NCI-H69 (cell line): ENCODE measurements around the gene TRHDE.

ENCODE experiments used
- DNase-seq: peaks from one replicate; lab custom pipeline; 2025; lab: John Stamatoyannopoulos, UW

Gene TRHDE

DNA sequence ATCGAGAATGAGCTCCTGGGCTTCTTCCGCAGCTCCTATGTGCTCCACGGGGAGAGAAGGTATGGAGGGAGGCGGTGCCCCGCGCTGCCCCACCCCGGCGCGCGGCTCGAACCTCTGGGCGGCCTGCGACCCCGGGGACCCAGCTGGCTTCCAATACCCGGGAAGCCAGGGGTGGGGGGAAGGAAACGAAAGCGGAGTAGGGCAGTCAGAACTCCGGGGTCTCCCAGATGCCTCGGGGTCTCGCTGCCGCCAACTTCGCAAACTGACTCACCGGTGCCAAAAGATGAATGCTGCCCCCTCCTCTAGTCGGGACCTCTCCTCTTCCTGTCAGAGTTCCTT is 1.3 kb downstream of the TRHDE start:
- DNase-seq: peak; percentile 67

DNA sequence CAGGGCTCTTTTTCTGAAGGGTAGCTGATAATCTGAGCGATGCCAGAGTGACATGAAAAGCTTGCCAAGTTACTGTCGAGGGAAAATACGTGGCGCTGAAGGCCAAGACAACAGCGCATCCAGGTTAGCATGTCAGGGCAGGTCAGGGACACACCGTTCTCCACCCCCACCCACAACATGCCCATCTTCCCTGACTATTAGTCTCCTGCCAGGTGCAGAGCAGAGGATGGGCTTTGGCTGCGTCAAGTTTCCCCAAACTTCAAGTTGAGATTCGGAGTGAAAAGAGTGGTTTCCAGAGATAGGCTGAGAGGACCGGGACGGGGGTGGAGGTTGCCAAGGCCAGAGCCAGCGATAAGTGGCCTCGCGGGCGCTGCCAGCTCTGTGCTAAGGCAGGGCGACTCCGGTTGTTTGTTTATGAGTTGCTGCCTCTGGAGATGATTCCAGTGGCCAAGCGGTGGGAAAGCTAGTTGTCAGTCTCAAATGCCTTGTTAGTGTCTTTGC is 1.7 kb downstream of the TRHDE start:
- DNase-seq: peak; percentile 53

DNA sequence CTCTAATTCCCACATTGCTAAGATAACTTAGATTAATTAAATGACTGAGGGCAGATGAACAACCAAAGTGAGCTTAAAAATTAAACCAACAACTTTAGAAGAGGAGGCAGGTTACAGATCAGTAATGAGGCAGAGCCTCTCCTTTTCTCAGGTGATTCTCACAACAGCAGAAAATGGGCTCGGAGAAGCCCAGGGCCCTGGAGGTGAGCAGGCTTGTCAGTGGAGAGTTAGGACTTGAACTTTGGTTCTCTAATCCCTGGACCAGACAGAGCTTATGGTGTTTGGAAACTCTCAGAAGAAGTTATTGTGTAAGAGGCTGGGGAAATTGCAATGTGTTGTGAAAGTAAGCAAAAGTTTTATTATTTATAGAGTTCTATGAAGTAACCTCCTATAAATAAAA is 2.8 kb downstream of the TRHDE start:
- DNase-seq: peak; percentile 26

DNA sequence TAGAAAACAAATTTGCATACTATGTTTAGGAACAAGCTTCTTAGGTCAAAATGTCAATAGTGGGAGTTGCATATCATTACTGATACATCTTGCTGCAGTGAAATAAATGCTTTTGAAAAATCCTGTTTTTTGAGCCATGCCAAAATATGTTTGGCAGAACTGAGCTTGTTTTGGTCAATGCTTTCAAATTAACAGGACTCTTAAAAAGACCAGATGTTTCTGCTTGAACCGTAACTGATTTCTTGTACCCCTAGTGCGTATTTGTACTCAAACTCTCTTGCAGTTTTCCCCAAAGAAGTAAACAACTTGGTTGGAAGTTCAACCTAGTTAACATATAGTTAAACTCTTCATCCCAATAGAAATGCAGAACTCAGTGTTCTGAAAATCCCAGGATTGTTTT is 3.4 kb downstream of the TRHDE start:
- DNase-seq: no peak

DNA sequence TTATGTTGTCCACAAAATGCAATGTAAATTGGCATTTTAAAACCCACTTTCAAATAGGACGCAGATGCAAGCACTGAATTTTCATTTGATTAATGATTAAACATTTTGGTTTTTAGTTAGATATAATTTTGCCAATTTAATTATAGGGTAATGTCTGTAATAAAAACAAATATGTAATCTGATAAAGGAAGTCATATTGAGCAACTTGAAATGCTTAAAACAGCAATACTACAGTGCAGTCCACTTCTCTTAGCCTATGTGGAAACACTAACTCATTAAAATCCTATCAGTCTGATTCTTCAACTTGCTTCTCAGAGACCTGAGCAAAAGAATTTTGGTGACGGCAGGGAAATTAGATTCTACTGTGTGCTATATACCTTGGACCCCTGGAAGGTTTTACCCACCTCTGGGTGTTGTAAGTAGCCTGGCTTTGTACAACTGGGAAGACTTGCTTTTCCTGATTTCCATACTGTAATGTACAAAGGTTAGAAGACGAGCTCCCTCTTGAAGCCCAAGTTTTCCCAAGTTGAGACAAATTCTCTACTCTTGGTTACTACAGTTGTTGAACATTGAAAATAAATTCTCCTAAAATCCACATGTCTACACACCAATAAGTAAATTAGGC is 4.1 kb downstream of the TRHDE start:
- peak; percentile 71 for DNase-seq

DNA sequence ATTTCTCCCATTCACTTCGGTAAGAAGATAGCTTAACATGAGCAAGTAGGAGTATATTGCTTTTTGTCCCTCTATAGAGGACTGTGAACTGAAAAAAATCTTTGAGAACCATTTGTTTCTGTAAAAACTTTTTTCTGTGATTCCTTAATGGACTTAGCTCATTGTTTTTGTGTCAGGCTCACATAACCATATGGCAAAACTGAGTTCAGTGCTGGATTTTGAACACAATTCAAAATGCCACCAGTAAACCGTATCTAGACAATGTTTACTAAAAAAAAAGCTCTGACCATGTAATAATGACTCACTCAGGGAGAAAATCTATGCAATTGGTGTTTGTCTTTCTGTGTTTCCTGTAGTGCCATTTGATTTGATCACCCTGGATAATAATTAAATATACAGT is 5.2 kb downstream of the TRHDE start:
- peak; percentile 80 for DNase-seq

DNA sequence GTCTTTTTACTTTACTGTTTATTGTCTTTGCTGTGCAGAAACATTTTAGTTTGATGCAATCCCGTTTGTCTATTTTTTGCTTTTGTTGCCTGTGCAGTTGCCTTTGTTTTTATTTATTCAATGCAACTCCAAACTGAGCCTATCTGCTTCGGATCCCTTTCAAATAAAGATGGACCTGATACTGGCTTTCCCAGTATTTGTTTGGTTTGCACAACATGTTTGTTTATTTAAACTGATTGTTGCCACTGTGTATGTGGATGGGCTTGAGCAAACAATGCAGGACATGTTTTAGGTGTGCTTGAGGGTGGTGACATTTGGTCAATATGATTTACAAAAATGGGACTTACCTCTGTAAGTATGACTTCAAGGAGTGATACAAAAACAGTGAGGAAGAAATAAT is 6.7 kb downstream of the TRHDE start:
- DNase-seq: no peak

DNA sequence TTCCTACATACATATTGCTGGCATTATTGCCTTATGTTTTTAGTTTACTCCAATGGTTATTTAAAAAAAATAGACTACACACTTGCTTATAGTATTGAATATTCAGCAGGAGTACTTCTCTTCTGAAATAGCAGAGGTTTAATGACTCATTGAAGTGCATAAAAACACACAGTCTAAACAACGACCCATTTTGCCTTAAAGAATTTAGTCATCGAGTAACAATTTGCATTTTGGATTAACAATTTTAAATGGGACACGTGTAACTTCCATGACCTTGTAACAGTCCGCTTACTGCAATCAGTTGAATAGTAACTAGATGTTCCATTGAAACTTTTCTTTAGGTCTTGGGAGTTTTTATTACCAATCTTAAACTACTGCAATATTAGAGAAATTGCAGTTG is 9.0 kb downstream of the TRHDE start:
- DNase-seq: no peak

DNA sequence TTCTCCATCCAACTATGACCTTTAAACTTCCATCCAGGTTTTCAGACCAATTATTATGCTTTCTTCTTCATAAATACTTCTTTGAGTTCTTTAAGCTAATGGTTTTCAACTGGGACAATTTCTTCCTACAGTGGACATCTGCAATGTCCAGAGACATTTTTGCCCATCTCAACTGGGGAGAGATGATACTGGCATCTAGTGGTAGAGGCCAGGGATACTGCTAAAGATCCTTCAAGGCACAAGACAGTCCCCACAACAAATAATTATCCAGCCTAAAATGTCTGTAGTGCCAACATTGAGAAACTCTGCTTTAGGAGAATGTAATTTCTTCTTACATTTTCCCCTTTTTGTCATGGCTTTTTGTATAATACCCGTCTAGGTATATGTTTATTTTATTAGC is 10.6 kb downstream of the TRHDE start:
- DNase-seq: peak; percentile 48

DNA sequence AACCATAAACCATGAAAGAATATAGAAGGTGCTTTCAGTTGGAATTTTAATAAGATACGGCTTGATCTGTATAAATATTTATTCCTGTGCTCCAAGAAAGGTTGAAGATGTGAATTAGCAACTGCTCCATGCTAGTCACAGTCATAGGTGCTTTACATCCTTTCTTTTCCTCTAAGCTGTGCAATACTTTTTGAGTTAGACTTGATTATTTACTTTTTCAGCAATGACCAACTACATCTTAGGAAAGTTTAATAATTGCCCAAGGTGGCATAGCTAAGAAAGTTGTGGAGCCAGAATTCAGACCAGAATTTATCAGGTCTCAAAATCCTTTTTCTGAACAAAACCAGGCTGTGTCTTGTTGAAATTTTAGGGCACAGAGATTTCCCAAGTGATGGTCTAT is 13.7 kb downstream of the TRHDE start:
- DNase-seq: no peak

DNA sequence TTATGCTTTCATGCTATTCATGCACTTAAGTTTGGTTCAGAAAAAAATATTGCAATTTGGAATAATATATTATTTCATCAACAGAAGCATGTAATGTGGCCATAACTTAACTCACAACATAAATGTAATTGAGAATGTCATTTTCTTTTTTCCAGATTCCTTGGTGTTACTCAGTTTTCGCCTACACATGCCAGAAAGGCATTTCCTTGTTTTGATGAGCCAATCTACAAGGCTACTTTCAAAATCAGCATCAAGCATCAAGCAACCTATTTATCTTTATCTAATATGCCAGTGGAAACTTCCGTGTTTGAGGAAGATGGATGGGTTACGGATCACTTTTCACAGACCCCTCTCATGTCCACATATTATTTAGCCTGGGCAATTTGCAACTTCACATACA is 14.4 kb downstream of the TRHDE start:
- DNase-seq: no peak

DNA sequence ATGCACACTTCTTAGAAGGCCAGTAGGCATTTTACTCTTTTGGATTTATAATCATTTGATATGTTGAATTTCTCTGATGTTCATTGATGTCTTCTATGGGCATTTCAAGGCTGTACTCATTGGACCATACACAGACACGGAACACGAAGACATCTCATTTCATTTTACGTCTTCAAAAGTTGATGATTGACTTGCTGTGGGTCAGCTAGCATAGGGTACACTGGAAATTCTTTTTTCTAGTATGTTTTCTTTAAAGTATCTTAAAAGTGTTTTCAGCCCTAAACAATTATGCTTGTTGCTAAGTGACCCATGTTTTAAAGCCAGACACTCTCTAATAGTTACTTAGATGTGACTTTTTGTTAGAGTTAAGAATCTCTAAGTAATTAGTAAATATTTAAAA is 16.3 kb downstream of the TRHDE start:
- DNase-seq: no peak

DNA sequence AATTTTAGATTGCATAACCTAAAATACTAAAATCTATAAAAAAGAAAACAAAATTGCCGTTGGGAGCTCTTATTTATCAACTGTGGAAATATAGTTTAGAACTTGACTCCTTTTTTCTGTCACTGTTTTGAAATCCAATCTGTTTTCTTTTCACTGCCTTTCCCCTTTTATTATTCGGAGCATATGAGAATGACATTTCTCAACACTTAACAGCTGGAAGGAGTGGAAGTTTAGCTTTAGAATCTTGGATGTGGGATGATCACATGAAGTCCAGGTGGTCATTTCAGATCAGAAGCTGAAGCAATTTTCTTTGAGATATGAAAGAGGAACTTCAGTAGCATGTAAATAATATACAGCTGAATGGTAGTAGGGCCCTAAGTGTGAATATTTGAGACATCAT is 16.7 kb downstream of the TRHDE start:
- DNase-seq: no peak

DNA sequence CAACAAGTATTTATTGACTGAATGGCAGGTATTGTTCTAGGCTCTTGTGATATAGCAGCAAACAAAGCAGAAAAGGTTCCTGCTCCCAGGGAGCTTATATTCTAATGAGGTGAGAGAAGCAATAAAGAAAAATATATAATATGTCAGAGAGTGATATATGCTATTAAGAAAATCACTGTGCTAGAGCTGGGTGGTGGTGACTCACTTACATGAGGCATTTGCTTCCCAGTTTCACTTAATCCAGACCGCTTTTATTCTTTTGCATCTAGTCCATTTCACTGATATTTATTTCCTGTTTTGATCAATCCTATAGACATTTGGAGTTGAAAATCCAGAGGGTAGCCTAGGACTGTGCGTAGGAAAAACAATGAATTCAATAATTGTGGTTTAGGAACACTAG is 17.5 kb downstream of the TRHDE start:
- DNase-seq: no peak

DNA sequence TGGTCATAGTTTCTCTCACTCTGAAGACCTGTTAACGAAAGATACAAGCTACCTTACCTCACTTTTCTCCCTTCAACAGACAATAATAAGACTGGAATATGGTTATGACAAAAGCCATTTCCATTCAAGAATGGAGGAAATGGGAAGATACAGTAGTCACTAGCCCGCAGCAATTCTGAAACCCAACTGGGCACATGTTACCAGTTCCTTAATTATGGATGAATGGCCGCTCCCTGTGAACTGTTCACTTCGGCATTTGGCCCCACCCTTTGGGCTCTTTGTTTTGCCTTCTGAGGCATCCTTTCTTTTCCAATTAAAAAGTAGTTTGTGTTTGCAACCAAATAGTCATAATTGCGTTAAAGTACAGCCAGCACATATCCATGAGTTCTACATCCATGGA is 19.0 kb downstream of the TRHDE start:
- no peak for DNase-seq

DNA sequence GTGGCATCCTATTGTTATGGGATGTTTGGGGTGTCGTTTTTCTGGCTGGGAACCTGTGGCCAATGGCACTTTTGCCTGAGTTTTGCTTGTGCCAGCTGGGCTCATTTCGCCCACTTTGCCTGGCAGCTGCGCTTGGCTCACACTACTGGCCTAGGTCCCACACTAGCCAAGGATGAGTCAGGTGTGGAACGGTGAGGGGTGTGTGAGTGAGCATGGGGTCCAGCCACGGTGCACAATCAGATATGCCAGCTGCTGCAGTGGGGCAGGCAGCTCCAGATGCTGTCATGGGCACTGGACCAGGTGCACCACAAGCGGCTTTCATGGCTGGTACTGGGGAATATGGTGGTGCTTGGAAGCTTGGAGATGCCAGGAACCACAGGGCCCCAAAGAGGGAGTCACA is 21.5 kb downstream of the TRHDE start:
- no peak for DNase-seq

DNA sequence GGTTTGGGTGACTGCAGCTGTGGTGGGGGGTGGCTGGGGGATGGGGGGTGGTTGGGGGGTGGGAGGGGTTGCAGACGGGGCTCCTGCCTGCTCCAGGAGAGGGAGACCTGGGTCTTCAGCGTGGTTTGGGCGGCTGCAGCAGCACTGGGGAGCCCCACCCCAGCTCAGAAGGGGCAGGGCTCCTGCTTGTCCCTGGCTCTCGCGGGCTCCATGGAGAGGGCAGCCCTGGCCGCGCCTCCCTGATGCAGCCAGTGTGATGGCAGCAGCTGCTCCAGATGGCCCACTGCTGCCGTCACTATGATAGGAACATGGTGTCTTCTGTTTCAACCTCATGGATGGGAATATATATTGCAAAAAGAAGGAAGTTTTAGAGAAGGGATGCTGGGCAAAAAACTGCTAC is 22.9 kb downstream of the TRHDE start:
- no peak for DNase-seq

DNA sequence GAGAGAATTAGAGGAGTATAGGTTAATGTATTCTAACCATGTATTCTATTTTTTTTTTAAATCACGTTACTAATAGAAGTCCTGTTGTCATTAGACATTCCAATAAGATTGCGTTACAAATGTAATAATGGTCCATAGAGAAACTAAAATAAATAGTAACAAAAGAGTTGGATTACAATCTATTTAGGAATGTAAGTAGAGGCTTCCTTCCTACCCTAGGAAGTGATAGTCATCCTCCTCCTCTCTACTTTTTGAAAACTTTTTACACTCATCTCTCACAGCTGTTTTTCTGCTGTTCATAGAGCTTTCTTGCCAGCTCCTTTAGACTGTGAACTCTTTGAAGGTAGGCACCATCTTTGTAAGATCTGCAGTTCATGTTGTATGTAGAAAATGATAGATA is 23.6 kb downstream of the TRHDE start:
- no peak for DNase-seq

DNA sequence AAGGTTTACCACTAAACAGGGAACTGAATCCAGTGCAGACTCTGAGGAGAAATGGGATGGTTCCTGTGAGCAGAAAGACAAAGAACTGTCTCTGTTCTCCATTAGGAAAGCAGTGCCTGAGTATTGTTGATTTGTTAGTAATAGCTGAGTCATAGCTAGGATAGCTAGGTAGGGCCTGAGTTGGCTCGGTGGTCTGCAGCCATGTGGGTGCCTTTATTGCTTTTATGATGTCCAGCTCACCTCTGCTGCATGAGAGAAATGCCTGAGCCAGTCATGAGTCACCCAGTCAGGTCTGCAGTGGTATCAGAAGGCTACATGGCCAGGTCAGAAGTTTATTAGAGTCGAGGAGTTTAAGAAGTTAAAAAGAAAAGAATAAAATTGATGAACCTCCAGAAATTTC is 24.2 kb downstream of the TRHDE start:
- DNase-seq: no peak

DNA sequence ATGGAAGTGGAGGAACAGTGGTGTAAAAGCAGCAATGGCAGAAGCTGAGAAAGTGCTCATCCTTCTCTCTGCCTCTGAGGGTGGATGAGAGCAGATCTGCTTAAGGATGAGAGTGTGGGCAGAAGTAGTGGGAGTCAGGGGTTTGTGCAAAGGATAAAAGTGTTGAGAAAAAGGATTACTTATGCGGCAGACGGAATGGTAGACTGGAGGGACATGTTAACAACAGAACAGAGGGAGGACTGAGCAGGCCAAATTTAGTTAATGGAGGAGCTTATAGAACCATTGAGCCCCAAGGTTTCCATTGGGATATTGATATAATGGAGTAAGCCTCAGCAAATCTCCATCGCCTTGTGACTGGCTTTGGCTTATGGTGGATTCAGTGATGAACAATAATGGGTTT is 25.5 kb downstream of the TRHDE start:
- DNase-seq: no peak

DNA sequence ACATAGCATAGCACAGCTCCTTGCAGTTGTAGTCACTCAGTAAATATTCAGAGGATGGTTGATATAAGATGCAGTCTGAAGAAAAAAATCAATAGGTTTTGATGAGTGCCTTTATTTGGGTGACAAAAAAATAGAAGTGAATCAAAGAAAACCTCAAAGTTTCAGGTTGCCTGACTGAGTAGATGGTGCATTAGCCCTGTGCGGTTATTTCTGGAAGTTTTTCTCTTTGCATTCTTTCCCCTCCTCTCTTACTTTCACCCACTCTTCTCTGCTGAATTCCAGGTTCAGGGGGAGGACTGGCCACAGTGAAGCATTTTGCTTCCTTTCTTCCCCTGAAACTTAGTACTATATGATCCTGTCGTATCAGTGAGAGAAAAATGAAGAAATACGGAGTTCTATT is 28.6 kb downstream of the TRHDE start:
- DNase-seq: no peak

DNA sequence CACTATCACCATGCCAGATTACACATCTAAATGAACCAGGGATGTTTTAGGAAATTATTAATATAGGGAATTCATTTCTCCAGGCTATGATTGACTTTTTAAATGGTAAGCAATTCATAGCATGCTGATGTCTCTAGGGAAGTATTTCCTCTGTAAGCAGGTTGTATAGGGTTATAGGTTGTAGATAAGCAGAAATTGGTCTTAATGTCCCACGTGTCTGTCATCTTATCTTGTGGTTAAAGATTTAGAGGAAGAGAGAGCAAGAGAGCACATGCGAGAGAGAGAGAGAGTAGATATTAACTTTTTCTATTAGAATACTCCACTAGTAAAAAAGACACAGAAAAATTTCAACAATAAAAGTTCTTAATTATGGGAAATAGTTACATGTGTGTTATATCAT is 32.6 kb downstream of the TRHDE start:
- DNase-seq: no peak

DNA sequence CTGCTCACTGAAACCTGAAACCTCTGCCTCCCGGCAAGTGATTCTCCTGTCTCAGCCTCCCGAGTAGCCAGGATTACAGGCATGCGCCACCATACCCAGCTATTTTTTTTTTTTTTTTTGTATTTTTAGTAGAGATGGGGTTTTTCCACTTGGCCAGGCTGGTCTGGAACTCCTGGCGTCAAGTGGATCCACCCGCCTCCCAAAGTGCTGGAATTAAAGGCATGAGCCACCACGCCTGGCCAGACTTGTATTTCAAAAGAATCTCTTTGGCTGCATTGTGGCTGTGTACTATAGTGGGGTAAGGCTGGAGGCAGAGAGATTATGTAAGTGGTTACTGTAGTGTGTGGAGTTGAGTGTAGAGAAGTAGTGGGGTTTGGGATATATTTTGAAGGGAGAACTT is 35.1 kb downstream of the TRHDE start:
- no peak for DNase-seq

DNA sequence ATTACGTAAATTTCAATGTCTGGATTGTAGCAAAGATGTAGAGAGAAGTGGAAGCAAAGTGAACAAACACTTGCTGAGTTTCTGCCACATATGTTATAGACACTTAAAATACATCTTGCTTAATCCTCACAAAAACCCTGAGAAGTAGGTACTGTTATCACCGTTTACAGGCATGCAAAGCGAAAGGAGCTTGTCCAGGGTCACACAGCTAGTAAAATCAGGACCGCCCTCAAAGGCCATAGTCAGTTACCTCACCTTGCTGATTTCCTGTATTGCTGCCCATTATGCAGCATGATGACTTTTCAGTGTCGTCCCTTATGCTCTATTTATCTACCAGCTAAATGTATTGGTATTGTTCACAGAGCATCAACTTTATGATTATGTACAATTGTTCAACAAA is 39.8 kb downstream of the TRHDE start:
- DNase-seq: no peak

DNA sequence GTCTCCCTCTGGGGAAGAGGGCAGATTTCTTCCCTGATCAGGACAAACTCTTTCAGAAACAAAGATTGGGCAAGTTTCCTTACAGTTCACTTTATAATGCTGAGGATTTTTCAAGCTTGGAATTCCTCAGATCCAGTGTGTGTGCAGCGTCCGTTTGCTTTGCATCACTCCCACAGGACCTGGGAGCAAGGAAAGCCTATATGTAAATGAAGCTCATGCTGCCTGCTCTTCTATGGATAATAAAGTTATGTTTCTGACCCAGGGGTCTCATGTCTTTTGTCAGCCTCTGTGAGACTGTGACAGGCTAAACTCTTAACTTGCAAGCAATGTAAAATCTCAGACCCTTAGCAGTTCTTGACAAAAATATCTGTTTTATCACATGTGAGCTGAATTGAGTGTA is 41.6 kb downstream of the TRHDE start:
- DNase-seq: peak; percentile 4
